Stimulated activated CD8-positive, alpha-beta memory T cell treated with anti-CD3 and anti-CD28 coated beads, Interleukin-12 subunit alpha, Interleukin-12 subunit beta, amount 100 ng/mL, for 4 hours (primary cell): ENCODE results near the gene DHRS3.

Source experiments
- DNase-seq: peaks from one replicate; pipeline ENCODE4 v3.0.0-alpha.2; 2020; ENCODE audit warnings: low read depth

The DHRS3 gene

DNA sequence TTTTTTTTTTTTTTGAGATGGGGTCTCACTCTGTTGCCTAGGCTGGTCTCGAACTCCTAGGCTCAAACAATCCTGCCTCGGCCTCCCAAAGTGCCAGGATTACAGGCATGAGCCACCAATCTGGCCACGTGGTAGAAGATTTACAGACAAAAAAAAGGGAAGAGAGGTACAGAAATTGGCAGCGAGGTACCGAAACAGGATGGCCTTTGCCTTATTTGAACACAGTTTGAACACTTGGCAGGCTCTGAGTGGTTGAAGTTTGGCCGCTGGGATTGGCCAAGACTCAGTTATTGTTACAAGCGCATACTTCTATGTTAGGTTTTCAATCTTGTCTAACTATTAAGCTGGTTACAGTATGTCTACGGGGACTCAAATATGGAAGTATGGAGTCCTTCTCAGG lies 19.7 kb upstream of the DHRS3 start:
- no peak for DNase-seq

DNA sequence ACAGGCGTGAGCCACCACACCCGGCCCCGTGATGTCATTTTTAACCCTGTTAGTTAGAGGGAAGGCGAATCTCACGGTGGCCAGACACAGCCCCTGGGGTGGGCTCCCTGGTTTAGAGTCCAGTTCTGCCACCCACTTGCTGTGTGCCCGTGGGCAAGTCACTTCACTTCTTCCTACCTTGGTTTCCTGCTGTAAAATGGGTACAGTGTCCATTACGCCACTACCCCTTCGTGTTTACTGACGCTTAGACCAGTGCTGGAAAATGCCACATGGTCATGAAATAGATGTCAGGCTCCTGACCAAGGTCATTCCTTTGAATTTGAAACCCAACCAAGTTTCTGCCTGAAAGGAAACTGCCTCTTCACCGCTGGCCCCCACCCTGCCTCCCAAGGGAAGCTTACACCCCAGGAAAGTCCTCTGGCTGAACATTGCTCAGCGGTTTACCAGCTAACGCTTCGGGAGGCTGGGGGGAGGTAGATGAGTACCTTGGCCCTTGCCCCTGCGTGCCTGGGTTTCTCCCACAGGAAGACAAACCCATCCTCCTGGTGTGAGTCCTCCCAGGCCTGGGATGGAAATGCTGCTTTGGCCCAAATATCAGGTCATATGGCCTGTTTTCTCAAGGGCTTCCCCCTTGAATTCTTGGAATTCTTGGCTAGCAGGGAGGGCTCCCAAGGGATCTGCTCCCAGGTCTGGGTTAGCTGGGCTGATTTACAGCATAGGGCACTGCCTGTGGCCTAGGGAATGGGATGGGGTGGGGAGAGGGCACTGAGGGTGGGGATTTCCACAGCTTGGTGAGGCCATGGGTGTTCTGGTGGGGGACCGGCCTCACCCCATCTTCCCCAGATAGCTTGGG lies 18.3 kb upstream of the DHRS3 start:
- no peak for DNase-seq

DNA sequence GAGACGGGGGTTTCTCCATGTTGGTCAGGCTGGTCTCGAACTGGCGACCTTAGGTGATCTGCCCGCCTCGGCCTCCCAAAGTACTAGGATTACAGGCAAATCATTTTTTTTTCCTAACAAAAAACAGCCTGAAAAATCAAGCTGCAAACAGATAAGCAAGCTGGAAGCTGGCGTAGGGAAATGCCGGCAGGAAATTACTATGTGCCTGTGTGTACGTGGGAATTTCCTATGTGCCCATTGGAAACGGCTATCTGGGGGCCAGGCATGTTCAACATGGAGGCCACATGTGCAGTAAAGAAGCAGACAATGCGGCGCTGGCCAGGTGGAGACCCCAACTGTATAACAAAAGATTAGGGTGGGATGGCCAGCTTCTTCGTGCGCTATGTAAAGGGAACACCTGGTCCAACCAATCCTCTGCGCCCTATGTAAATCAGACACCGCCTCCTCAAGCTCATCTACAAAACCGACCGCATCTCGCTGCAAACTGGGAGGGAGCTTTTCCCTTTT lies 16.7 kb upstream of the DHRS3 start:
- no peak for DNase-seq

DNA sequence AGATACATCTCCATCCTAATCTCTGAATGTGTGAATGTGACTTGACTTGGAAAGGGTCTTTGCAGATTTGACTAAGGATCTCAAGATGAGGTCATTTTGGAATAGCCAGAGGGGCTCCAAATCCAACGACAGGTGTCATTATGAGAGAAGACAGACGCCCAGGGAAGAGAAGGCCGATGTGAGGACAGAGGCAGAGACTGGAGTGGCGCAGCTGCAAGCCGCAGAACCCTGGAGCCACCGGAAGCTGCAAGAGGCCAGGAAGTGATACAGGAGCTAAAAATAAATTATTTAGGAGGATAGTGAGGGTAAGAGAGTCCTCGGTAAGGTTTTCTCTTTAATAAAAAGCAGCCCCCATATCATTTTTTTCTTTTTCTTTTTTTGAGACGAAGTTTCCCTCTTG lies 16.1 kb upstream of the DHRS3 start:
- no peak for DNase-seq

GRCh38 chr1:12631571-12631970 lies 13.6 kb upstream of the DHRS3 start:
- no peak for DNase-seq

GRCh38 chr1:12630946-12631530 lies 13.0 kb upstream of the DHRS3 start:
- DNase-seq = no peak

- DNase-seq = no peak
Measured at GRCh38 chr1:12629985-12630760, 12.2 kb upstream of the DHRS3 start.

GRCh38 chr1:12629511-12629956 lies 11.5 kb upstream of the DHRS3 start:
- DNase-seq = no peak

GRCh38 chr1:12627296-12627695 lies 9.3 kb upstream of the DHRS3 start:
- DNase-seq = no peak

GRCh38 chr1:12626888-12627287 lies 8.9 kb upstream of the DHRS3 start:
- no peak for DNase-seq

DNA sequence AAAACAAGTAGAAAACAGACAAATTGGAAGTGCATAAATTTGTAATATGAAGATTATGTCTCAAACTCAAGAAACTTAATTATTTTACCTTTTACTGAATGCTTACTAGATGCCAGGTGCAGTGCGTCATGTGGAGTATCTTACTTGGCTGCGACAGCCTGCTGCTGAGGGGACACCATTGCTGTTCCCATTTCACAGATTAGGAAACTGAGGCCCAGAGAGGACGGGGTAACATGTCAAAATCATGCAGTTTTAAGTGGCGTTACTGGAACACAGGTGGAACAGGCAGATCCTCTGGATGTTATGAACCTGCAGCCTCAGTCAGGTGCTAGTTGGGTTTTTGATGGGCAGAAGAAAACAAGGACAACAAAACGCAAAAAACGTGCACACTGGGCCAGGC lies 7.3 kb upstream of the DHRS3 start:
- no peak for DNase-seq

DNA sequence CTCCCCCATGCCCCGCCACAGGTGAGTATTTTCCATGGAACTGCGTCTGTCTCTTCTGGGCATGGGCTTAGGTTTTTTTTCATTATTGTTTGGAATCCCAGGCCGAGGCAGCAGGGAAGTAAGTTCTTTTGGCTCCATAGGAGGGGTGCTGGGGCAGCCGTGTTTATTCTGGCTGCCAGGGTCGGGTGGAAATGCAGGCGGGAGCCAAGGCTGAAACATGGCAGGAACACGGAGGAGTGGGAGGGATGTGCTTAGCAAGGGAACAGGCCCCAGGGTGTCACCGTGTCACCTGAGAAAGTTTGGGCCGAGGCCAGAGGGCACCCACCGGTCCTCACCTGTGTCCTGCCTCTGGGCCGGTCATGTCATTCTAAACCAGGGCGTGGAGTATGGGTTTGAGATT lies 4.5 kb upstream of the DHRS3 start:
- no peak for DNase-seq

DNA sequence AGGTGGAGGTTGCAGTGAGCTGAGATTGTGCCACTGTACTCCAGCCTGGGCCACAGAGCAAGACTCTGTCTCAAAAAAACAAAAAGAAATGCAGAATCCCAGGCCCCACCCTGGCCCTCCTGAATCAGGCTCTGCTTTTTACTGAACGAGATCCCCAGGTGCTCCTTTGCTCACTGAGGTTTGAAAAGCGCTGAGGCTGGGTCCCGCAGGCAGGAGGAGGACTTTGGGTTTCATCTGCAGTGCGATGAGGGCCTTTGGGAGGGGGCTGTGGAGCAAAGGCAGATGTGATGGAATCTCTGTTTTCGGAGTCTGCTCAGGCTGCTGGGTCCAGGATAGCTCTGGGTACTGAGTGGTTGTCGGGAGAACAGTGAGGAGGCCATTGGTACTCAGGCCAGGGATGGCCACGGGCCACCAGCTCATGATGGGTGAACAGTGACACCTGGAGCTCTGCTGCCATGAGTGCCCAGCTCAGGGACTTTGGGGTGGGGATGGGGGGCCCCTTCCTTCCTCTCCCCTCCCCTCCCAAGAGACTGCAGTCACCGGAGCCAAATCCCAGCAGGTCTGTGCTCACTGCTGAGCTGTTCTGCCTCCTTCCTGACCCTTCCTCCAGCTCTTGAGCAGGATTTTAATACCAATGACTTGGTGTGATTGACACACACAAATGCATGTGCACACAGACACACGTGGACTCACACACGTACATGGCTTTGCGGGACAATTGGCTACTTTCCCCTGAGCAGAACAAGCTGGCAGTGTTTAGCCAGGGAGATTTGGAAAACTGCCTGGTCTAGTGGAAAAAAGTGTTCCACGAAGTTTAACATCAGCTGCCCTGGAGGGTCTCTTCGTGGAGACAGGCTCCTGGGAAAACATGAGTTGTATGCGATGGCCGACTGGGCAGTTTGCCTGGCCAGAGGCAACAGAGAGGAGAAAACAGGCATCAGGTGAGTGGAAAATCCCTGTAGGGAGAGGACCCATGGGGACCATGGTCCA lies 3.6 kb upstream of the DHRS3 start:
- no peak for DNase-seq

DNA sequence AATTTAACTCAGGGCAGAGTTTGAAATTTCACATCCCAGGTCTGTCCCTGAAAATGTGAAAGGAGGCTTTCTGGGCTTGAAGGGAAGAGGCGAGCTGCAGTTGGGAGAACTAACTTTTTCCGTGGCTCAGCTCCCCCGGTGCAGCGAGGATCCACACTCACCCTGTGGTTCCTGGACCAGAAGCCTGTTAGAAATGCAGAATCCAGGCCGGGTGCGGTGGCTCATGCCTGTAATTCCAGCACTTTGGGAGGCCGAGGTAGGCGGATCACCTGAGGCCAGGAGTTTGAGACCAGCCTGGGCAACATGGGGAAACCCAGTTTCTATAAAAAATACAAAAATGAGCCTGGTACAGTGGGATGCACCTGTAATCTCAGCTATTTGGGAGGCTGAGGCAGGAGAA lies 2.9 kb upstream of the DHRS3 start:
- DNase-seq = no peak

DNA sequence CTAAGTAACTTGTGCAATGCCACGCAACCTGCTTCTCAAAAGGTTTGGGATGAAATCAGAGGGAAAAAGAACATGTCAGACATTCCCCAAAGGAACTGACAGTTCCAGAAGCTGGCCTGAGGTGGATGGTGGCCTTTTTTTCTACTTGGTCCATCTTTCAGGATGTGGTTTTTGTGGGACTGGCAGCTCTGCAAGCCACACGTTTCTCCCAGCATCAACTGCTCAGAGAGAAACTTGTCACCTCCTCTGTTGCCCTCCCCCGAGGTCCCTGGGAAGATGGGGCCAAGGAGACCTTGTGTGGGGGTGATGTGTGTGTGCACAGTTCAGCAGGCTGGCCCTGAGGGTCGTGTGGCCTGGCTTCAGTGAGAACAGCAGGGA lies 2.5 kb upstream of the DHRS3 start:
- no peak for DNase-seq

DNA sequence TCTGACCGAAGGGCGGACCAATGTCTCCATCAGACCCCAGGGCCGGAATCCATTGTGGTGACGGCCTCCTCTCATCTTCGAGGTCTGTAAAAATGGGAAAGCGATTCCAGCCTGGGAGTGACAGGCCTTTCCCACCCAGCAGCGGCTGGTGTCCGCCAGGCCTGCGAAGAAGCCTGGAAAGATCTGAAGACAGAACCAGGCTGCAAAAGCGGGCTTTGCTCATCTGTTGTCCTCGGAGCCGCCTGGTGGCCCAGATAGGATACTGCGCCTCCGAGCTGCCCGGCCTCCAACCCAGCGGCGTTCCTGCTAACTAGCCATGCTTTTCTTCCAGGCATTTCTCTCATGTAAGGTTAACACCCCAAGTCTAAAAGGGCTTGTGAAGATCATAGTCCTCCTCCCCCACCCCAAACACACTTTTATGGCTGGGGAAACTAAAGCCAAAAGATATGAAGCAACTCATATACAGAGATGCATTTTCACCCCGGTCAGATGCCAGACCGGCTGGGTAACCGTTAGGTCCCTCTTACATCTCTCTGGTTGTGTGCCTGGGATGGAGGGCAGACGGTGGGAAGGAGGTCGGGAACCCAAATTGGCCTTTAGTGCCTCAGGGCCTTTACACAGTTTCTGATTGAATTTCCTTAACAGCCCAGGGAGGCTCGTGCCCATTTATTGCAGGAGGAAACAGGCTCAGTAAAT lies 1.9 kb upstream of the DHRS3 start:
- DNase-seq = peak; percentile 63

DNA sequence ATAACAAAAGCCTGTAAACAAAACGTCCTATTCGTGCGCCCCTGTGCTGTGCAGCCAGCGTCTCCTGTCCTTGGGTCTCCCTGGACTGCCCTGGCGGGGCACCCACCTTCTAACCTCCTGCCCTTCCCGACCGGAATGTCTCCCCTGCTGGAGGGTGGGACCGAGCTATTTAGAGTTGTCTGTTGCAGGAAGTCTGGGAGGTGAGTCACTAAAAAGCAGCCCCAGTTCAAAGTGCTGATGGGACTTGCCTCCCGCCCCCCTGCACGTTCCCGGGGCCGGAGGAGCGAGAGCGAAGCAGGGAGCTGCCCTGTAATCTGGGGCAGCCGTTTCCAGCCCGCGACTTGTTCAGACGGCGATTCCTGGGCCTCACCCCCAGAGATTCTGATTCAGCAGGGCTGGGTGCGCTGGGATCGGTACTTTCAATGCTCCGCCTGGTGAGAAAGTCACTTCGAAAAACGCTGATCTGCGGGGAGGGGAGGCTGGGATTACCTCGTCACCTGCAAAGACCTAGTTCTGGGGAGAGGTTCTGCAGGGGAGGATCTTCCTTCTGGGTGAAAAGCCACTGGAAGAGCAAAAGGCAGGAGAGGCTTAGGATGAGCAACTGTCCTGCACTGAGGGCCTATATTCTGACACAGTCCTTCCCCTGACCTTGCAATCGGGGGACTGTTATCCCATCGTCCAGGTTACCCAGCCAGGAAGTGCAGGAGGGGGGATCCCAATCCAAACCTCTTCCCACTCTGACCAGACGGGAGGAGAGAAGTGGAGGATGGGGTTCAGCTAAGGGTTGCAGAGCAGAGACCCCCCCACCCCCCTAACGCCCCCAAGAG lies 1.2 kb upstream of the DHRS3 start:
- peak; percentile 52 for DNase-seq

- no peak for DNase-seq
Measured at GRCh38 chr1:12618661-12618964, 603 bp upstream of the DHRS3 start.

DNA sequence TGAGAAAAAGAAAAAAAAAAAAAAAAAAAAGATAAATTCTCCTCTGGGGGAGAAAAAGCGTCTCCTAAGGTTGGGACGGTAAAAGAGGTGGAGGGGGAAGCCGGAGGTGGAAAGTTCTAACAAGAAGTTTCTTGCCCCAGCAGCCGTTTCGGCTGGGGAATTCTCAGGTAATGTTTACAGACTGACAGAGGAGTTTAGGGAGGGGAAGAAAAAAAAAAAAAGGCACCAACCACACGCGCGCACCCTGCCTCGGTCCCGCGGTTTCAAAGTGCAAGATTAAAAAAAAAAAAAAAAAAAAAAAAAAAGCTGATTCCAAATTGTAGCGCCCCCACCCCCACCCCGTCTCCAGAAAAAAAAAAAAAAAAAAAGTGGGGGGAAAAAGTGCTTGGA lies 504 bp downstream of the DHRS3 start:
- no peak for DNase-seq

DNA sequence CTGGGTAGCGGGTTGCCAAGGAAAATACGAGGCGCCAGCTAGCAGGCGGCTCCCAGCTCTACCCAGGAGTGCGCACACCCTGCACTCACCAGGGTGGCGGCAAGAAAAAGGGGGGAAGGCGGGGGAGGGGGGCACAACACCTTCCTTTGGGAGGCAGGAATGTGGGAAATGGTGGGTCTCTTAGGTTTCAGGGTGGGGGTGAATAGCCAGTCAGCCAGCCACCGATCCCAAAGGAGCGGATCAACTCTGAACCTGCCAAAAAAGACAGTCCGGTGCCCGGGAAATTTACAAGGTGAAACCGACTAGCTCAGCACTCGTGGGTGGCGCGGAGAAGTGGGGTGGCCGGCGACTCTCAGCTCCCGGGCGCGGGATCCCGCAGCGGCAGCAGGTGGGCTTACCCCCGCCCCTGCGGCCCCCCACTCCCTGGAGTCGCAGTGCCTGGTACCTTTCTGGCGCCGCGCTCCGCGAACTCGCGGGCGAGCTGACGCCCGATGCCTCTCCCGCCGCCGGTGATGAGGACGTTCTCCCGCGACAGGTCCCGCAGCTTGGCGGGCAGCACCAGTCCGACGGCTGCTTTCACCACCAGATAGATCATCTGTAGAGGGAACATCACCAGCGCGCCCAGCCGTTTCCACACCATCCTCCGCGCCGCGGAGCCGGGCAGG lies 1.2 kb downstream of the DHRS3 start:
- DNase-seq = no peak
